ENCODE measurements around the gene UBE2N. TPM values are rescaled to one million over a fixed set of nuclear protein-coding genes. Genes with fewer than 3 reads are reported as not detected.

Gene UBE2N
- total and polyA plus RNA-seq, 11 donors = 53.6 to 107 (median 88.1) TPM

DNA sequence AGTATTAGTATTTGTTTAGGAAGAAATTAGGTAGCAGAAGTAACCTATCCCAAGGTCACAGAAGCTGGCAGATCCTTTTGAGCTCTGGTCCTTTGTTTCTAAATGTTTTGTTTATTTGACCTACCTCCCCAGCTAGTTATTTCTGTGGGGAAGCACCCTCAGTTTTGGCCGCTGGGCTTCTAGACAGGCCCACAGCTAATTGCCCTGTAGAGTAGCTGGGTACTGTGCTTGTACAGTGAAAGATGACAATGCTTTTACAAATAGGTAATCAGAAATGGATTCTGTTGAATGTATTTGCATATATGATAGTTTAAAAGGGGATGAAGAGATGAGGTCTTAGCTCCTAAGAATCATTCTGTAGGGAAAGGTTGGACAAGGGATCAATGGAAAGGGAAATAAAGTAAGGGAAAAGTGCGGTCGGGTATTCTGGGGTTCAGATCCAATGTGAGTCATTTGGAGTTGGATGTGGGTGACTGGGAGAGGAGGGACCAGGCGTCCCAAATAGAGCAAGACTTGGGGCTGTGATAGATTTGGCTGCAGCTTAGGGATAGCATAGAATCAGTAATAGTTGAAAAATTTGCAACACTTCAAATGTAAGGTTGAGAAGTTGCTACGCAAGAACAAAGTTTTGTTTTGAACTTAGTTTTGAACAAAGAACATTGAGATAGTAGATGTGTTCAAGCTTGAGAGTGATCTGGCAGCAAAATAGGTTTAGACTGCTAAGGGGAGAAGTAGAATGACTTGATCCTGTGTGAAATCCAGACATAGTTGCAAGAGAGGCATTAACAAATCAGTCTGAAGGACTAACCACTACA, 60.4 kb downstream of the UBE2N start:
- Histone ChIP-seq H3K4me3 (peak overlapping the region; percentile 29 to 97 (median 86)), H3K9me3 (no peaks in the 10 kb centered on the region), H3K4me1 (peaks cover 0 to 70% (median 35%) of the 10 kb centered on the region in 12 donors), H3K36me3 (peaks cover 0 to 11% (median 0%) of the 10 kb centered on the region in 9 donors), H3K27me3 (no peaks in the 10 kb centered on the region), H3K27ac (peak overlapping the region; percentile 24 to 97 (median 96))
- DNase-seq (no peak), ATAC-seq (no peak)
- TF ChIP-seq POLR2A (IDR thresholded peaks at IDR 0.05) = no peak
- TF ChIP-seq, protein P1, sequence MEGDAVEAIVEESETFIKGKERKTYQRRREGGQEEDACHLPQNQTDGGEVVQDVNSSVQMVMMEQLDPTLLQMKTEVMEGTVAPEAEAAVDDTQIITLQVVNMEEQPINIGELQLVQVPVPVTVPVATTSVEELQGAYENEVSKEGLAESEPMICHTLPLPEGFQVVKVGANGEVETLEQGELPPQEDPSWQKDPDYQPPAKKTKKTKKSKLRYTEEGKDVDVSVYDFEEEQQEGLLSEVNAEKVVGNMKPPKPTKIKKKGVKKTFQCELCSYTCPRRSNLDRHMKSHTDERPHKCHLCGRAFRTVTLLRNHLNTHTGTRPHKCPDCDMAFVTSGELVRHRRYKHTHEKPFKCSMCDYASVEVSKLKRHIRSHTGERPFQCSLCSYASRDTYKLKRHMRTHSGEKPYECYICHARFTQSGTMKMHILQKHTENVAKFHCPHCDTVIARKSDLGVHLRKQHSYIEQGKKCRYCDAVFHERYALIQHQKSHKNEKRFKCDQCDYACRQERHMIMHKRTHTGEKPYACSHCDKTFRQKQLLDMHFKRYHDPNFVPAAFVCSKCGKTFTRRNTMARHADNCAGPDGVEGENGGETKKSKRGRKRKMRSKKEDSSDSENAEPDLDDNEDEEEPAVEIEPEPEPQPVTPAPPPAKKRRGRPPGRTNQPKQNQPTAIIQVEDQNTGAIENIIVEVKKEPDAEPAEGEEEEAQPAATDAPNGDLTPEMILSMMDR (IDR thresholded peaks at IDR 0.05) = no peak
- 45 to 49% (median 47%) methylated on average over 5 of the region's 5 CpGs for WGBS, 4 donors
- intact Hi-C loops (cut with DNase I) = loop anchor here in 1 of 10 donors (10.0 kb wide), 1 partner anchor 357 kb away; no protein-coding TSS in a partner anchor

DNA sequence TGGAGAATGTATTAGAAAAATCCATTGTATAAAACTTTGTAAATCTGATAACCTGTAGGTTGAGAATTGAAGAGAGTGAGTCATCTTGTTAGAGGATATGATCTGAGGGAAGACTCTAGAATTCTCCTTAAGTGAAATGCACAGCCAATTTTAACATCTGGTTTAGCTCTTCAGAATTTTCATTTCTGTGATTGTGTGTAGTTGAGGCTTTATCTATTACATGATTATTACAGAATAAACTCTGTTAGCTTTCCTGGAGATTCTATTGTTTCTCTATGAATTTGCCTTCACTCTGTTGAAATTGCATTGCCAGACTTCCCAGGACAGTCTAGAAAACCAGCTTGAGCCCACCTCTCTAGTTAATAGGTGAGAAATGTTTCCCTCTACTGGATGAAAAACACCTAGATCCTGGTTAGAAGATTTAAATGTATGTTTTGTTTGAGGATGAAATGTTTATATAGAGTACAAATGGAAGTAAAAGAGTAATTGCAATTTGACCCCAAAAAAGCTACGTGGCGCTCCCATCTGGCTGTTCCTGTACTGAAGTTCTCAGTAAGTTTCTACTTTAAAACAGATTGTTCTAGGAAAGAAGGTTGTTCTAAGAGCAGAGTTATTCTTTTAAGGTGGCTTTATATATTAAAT, 61.1 kb downstream of the UBE2N start:
- intact Hi-C loops (cut with DNase I) = loop anchor here in 1 of 10 donors (10.0 kb wide), 1 partner anchor 356 kb away; no protein-coding TSS in a partner anchor

DNA sequence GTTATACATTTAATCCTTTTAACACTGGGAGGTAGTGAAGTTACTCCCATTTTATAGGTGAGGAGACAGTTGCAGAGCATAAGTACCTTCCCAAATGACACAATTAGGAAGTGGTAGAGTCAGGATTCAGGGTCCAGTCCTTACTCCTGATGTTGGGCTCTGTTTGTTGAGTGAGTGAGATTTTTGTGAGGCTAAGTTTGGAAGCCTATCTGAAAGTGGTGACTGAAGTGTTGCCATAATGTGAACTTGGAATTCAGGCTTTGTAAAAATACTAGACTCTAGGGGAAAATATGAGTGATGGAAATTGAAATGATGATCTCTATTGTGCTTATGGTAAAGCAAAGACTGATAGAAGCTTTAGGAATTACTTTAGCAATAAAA, 61.8 kb downstream of the UBE2N start:
- Histone ChIP-seq H3K27me3 (no peaks in the 10 kb centered on the region), H3K4me3 (peak overlapping the region; percentile 57 to 97 (median 86)), H3K36me3 (peaks cover 0 to 5% (median 0%) of the 10 kb centered on the region in 9 donors), H3K9me3 (no peaks in the 10 kb centered on the region), H3K4me1 (peaks cover 0 to 70% (median 30%) of the 10 kb centered on the region in 12 donors), H3K27ac (peak overlapping the region; percentile 78 to 97 (median 96))
- ATAC-seq = no peak
- DNase-seq = no peak
- TF ChIP-seq POLR2A (IDR thresholded peaks at IDR 0.05) = no peak
- TF ChIP-seq, protein P1 (IDR thresholded peaks at IDR 0.05) = no peak
- intact Hi-C loops (cut with DNase I) = loop anchor here in 8 of 10 donors (5.0 to 10.0 kb wide), 7 partner anchors 75 to 355 kb away; no protein-coding TSS in a partner anchor

More for the DNA sequence above, 61.1 kb downstream of the UBE2N start:
- H3K27me3 ChIP-seq = no peaks in the 10 kb centered on the region
- H3K9me3 ChIP-seq = no peaks in the 10 kb centered on the region
- no peak for TF ChIP-seq POLR2A (IDR thresholded peaks at IDR 0.05)
- TF ChIP-seq, protein P1 (IDR thresholded peaks at IDR 0.05) = peak in 5 of 12 donors; percentile 13 to 45 (median 25)
- ATAC-seq = no peak
- H3K36me3 ChIP-seq = peaks cover 0 to 11% (median 0%) of the 10 kb centered on the region in 9 donors
- peak overlapping the region; percentile 30 to 97 (median 86) for H3K4me3 ChIP-seq
- 26 to 41% (median 35%) methylated on average over 2 of the region's 2 CpGs for WGBS, 4 donors
- H3K4me1 ChIP-seq = peaks cover 0 to 72% (median 32%) of the 10 kb centered on the region in 12 donors
- peak overlapping the region; percentile 24 to 97 (median 96) for H3K27ac ChIP-seq
- DNase-seq = no peak
